HG03064 (cell line): Measurements from ENCODE around the gene CWC27.
A peak's percentile ranks its signal among the peaks of the same experiment; 100 is the strongest.

Experiments
- ATAC-seq: cut with Tn5 transposase; IDR thresholded peaks from one replicate; pipeline ENCODE4 v1.9.1; 2021; ENCODE audit warnings: low read depth; ENCODE audit not compliant: unreplicated experiment

CWC27 gene

GRCh38 chr5:65059681-65060598, 291.2 kb downstream of the CWC27 start:
- no peak for ATAC-seq

DNA sequence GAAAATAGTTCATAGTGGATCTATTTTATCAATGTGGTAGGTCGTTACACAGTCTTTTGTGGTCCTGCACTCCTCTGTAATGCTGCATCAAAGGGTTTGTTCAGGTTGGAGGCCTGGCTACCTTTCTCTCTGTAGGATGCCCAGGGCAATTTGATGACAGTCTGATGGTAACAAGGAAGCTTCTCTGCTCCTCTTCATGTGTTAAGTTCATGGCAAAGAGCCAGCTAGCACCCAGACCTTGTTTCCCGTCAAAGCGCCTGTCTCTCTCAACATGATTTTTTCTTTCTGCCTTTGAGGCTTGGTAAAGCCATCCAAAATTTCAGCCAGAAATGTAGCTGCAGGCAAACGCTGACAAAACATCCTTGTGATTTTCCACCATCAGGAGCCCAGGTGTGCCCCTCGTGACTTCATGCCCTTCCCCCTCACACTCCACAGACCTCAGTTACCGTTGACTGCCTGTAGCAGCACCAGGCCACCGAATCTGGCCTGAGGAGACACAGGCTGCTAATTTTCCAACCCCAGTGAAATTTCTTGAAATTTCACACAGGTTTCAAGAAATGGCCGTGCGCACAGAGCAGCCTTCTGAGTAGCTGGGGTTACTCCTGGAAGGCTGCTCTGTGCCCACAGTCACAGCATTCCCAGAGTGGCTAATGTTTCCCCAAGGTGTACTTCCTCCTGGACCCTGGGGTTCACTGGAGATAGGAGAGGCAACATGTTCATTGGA, 292.7 kb downstream of the CWC27 start:
- ATAC-seq = peak; percentile 71

- peak; percentile 42 for ATAC-seq
Observed at GRCh38 chr5:65061974-65062353, 293.2 kb downstream of the CWC27 start.

- no peak for ATAC-seq
Observed at GRCh38 chr5:65062469-65063083, 293.8 kb downstream of the CWC27 start.

- no peak for ATAC-seq
Observed at GRCh38 chr5:65065001-65065511, 296.3 kb downstream of the CWC27 start.

GRCh38 chr5:65066387-65067146, 297.8 kb downstream of the CWC27 start:
- peak; percentile 54 for ATAC-seq

DNA sequence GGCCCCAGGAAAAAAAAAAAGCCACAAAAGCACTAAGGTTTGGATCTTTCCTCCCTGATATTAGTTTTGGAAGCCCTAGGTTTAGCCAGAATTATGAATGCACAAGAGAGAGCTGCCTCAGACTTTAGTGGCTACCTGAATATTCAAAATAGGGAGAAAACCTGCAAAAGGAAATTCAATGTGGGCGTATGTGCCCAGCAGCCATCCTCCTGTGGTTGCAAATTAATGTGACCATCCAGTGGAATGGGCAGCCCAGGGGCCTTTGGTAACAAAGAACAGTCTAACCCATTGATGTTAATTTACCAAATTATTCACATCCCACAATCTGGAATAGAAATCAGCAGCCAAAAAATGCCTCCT, 298.4 kb downstream of the CWC27 start:
- ATAC-seq = no peak
